A549 treated with Mapracorat at 1 μM for 4 hours (cell line): ENCODE data around the gene ALCAM. TPM values are rescaled to one million over a fixed set of nuclear protein-coding genes. Genes with fewer than 3 reads are reported as not detected.

ENCODE experiments used
- total RNA-seq: library from RNA; stranded (reverse); fragments of 200-300 nt; extraction: Qiagen RNA extraction; gene quantifications from 5 replicates; pipeline ENCODE4 v1.2.3, GENCODE V29; 2022

Gene ALCAM
- 66.0 to 102 TPM (median 87.1 TPM) in 5 replicates for total RNA-seq

DNA sequence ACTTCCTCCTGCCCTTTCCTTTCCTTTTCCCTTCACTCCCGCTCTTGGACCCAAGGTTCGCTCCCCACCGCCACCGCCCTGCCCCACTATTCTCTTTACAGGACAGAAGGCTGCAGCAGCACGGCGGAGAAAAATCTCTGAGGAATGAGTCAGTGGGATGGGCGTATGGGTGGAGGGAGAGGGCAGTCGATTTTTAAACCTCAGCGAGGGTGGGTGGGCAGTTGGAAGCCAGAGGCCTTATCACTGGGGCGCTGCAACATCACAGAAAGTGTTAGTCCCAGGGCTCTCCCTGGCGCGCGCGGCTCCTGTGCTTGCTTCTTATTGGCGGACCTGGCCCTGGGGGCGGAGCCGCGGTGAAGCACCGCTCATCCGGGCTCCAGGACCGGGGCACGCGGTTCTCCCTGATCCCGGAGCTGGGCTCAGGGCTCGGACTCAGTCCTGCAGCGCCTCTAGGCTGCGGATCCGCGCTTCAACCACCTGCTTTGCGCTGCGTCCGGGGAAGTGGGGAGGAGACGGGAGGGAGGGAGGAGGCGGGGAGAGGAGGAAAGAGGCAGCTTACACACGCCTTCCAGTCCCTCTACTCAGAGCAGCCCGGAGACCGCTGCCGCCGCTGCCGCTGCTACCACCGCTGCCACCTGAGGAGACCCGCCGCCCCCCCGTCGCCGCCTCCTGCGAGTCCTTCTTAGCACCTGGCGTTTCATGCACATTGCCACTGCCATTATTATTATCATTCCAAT, at the start of gene ALCAM:
Gene ALCAM, plus strand, starts transcription at position 584 of the 737 bp plus-strand sequence.

